Epithelial cell of prostate (primary cell): Measurements from ENCODE around the gene REV3L.
"Not testable (repeated sequence)": the region's sequence is repeated elsewhere in the genome, so short reads cannot be mapped to it uniquely, and the experiment has no call there.

Source experiments
- DNase-seq: peaks from one replicate; pipeline ENCODE4 v3.0.0-alpha.2; 2011; ENCODE audit warnings: low read depth, low spot score
- H3K27ac ChIP-seq: fragments of 450-650 bp; 2 replicates; pipeline ENCODE4 v1.5.1; 2017; ENCODE audit warnings: mild to moderate bottlenecking

REV3L gene

GRCh38 chr6:111494951-111495635, 12.1 kb upstream of the REV3L start:
- H3K27ac ChIP-seq, result no peak overlapping the region
- no peak for DNase-seq

- no peak for DNase-seq
Observed at GRCh38 chr6:111492499-111492898, 9.5 kb upstream of the REV3L start.

GRCh38 chr6:111490067-111490466, 7.0 kb upstream of the REV3L start:
- DNase-seq, result no peak
- no peak overlapping the region for H3K27ac ChIP-seq

More at GRCh38 chr6:111492499-111492898, 9.5 kb upstream of the REV3L start:
- H3K27ac ChIP-seq, result no peak overlapping the region

DNA sequence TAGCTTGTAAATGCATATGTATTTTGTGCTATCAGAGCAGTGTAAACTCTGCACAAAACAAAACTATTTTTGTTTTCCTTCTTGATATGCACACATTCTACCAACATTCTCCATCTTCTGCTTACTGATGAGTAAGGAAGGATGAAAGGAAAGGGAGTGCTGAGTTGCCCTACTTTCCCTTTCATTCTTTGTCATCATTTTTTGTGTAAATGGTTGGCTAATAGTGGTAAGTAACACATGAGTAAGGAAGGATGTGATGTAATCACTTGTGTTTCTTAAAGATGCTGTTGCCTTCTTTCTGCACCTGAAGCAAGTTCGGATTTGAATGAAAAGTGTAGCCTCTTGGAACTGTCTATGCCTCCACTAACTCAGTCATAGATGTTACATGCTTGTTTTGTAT, 4.6 kb upstream of the REV3L start:
- H3K27ac ChIP-seq, result peak overlapping the region; percentile 30

DNA sequence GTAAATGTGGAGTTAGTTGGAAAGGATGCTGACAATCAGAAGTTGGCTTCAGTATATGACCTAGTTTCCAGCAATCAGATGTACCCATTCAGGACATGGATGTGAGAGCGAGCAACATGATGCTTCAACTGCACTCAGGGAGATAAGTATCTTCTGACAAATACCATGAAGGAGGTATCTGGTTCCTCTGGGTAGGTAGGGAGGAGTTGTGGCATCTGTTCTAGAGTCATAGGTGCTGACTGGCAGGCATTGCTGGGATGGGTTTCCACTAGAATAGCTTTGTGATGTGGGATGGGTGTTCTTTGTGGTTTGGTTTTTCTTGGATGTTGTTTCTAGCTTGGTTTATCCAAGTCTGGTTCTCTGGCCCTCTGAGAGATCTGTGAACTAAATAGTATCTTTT, 3.9 kb upstream of the REV3L start:
- H3K27ac ChIP-seq, result no peak overlapping the region
- no peak for DNase-seq

More for the DNA sequence above, 4.6 kb upstream of the REV3L start:
- peak; percentile 69 for DNase-seq

DNA sequence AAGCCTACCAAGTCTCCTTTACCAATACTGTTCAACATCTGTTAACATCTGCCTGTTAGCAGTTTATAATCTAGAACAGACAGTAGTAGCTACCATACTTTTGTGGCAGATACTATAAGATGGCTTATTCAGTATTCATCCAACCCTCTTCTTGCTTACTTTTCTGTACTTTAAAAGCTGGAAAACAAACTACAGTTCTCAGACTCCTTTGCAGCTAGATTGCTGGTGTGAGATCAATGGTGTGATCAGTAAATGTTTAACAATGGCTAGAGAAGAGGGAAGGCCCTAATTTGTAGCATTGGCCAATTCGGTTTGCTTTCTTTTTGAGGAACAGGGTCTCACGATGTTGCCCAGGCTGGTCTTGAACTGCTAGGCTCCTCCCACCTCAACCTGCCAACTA, 3.5 kb upstream of the REV3L start:
- H3K27ac ChIP-seq, result no peak overlapping the region
- DNase-seq, result no peak

DNA sequence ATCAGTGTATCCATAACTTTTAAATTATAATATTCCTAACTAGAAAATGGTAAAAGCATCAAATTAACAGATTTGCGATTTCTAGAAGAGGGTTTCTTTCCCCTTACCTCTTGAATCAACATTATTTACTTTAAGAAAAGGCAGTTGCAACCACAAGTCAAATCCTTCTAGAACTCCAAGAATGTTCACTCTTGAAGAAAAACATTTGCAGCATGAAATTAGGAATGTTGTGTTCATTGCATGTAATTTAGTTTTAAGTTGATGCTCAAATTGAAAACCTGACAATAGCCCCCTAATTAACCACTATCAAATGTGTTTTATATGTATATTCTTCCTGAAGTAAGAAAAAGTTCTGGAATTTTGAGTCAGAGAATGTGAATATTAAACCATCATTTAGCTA, 2.3 kb upstream of the REV3L start:
- no peak for DNase-seq
- no peak overlapping the region for H3K27ac ChIP-seq

DNA sequence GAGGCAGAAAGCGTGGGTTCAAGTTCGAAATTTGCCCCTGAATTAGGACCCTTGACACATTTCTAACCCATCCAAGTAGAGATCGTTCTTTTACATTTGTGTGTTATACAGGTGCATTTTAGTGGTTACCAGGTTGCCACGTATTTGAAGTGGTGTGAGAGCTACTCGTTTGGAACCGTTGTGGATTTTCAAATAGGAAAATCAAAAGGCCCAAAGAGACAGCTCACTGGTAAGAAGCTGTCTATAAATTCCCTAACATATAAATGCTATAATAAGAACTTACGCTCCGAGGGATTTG, 1.6 kb upstream of the REV3L start:
- H3K27ac ChIP-seq, result peak overlapping the region; percentile 94
- DNase-seq, result no peak

GRCh38 chr6:111483736-111484632, 966 bp upstream of the REV3L start:
- peak; percentile 55 for DNase-seq
- peak overlapping the region; percentile 94 for H3K27ac ChIP-seq

- peak overlapping the region; percentile 94 for H3K27ac ChIP-seq
- DNase-seq, result no peak
Observed at GRCh38 chr6:111482188-111482958, 645 bp downstream of the REV3L start.

DNA sequence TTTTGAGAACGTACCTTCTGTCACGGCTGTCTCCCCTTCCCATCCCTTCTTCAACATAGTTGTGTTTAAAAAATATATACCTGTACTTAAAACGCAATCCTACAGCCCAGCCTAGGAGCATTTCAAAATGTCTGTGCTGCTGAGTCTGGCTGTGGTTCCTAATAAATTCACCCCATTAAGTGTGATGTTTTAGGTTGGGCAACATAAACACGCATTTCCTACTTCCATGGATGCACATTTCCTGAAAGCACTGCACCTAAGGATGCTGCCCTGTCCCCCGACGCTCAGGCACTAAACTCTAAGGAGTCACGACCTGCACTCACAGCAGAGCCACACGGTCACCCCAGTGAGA, 1.2 kb downstream of the REV3L start:
- no peak for DNase-seq
- H3K27ac ChIP-seq, result peak overlapping the region; percentile 94

DNA sequence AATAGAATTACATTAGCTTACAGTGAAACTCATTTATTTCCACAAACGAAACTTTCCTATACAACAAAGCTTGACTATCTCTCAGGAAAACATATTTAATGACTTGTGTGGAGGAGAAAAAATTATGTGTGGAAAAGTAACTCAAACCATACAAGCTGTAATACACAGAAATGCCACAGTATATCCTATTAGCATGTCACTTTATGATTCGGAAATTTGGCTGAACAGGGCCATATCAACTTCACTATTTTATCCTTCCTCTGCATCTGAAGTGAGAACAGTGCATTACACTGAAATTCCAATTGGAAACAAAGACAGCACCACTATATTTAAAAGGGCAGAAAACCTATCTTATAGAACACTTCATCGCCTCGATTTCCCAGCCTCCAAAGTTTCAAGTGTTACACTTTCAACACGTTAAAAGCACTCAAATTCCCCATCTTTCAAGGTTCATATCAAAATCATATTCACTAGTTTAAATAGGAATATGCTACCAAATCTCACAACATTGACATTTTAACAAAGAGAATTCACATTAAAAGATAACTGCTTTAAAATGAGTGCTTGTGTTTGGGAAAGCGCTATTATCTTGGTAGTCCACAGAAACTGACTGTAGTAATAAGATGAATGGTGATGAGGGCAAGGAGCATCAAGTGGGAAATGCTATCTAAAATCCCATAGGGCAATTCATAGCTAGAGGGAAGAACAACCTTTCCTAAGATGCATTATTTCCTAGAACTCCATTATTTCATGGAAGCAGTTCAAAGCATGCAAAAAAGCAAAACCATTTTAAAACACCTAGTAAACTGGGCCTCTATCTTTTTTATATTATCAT, 1.8 kb downstream of the REV3L start:
- no peak for DNase-seq
- peak overlapping the region; percentile 94 for H3K27ac ChIP-seq

DNA sequence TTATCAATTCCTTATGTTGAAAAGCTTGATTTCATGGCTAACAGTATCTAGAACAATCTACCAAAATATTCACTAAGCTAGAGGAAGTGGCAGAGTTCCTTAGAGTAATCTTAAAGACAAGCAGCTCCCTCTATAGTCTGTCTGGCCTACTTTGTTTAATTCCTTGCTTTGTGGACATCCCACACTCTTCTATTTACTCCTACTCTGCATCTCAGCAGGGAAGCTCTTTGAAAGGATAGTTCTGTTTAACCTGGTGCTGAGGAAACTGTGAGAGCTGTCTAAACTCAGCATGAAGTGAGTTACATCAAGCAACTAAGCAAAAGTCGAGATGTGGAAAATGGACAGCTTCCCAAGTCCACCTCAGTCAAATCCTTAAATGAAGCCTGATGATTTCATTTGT, 4.3 kb downstream of the REV3L start:
- no peak for DNase-seq
- H3K27ac ChIP-seq, result peak overlapping the region; percentile 33

DNA sequence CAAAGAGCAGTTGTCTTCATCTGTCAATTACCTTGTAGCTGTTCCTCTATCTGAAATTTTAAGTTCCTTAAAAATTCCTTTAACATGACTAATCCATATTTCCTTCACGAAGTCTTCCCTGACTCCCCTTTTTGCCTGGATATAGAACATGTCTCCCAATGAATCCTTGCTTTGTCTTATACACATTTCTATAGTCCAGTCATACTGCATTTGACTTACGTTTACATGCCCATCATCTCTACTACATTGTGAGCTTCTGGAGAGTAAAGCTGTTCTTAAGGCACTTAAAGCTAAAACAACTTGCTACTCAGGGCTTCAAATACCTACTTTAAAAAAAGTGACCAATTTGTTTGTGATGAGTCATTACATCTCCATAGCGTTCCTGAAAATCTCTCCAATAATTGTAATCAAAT, 4.9 kb downstream of the REV3L start:
- peak overlapping the region; percentile 33 for H3K27ac ChIP-seq
- no peak for DNase-seq

- H3K27ac ChIP-seq, result peak overlapping the region; percentile 33
- DNase-seq, result no peak
Observed at GRCh38 chr6:111477481-111477938, 5.5 kb downstream of the REV3L start.

- not testable (repeated sequence) for DNase-seq, H3K27ac ChIP-seq
Observed at GRCh38 chr6:111476061-111476460, 7.0 kb downstream of the REV3L start.

GRCh38 chr6:111474771-111475170, 8.2 kb downstream of the REV3L start:
- DNase-seq, result no peak
- H3K27ac ChIP-seq, result no peak overlapping the region

DNA sequence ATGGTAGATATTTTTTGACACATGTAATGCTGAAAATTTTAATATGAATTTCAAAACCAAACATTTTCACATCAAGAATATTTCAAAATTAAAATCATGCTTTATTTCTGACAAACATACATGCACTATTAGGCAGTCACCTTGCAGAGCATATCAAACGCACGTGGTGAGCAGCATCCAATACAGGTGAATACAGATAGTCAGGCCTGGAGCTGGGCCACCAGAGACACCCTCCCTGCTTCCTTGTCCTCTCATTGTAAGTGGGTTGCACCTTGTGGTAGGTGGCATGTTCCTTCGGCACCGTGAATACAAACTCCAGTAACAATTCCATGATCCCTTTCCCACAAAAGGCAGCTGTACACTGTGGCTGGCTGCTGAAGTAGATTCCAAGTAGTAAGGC, 8.9 kb downstream of the REV3L start:
- DNase-seq, result no peak
- no peak overlapping the region for H3K27ac ChIP-seq

DNA sequence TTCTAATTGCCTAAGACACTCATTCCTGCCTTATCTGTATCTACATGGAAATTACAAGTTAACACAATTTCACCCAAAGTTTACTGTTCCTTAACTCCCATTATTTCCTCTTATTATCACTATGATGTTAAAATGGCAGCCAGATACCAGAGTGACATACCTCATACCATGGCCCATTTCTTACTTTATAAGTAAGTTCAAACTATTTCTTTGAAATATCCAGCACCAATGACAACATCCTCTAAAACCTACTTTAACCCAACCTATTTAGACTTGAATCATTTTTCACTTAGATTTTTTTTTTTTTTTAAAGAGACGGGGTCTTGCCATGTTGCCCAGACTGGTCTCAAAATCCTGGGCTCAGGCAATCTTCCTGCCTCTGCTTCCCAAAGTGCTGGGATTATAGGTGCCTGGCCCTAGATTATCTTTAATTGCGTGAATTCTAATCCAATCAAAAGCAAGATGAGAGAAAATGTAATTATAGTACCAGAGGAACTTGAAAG, 10.0 kb downstream of the REV3L start:
- no peak overlapping the region for H3K27ac ChIP-seq
- no peak for DNase-seq

- DNase-seq, result no peak
- no peak overlapping the region for H3K27ac ChIP-seq
Observed at GRCh38 chr6:111471958-111472357, 11.1 kb downstream of the REV3L start.
